Measurements from ENCODE around the gene CAMK2D. TPM values are rescaled to one million over a fixed set of nuclear protein-coding genes. Genes with fewer than 3 reads are reported as not detected.
A peak's percentile ranks its signal among the peaks of the same experiment; 100 is the strongest.

Gene CAMK2D
- total RNA-seq, 6 experiments from 2014 or later: 83.7 to 102 (median 94.1) TPM

DNA sequence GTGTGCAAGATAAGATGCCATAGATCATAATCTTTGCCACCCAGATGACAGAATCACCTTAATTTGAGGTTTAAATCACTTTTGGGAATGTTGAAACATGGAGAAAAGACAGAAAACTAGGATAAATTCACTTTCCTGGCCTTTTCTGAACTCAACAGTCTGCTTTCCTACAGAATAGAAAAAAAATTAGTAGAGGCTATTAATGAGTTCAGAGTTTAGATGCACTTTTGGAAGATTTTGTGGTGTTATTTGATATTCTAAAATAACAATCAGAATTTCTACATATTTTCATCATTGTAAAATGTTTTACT lies 195.9 kb downstream of the CAMK2D start:
- TF ChIP-seq, protein P1, sequence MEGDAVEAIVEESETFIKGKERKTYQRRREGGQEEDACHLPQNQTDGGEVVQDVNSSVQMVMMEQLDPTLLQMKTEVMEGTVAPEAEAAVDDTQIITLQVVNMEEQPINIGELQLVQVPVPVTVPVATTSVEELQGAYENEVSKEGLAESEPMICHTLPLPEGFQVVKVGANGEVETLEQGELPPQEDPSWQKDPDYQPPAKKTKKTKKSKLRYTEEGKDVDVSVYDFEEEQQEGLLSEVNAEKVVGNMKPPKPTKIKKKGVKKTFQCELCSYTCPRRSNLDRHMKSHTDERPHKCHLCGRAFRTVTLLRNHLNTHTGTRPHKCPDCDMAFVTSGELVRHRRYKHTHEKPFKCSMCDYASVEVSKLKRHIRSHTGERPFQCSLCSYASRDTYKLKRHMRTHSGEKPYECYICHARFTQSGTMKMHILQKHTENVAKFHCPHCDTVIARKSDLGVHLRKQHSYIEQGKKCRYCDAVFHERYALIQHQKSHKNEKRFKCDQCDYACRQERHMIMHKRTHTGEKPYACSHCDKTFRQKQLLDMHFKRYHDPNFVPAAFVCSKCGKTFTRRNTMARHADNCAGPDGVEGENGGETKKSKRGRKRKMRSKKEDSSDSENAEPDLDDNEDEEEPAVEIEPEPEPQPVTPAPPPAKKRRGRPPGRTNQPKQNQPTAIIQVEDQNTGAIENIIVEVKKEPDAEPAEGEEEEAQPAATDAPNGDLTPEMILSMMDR (IDR thresholded peaks at IDR 0.05): no peak
- Mint-ChIP-seq H3K4me1 (ENCODE audit: low read depth) (peaks cover 60% of the 10 kb centered on the region), H3K4me3 (no peak overlapping the region), H3K36me3 (ENCODE audit: low read depth) (peaks cover 11% of the 10 kb centered on the region), H3K9me3 (no peaks in the 10 kb centered on the region; the same call in 1 of the 2 replicates), H3K27ac (no peak overlapping the region), H3K27me3 (ENCODE audit: insufficient read depth) (no peaks in the 10 kb centered on the region)
- no peak for DNase-seq

DNA sequence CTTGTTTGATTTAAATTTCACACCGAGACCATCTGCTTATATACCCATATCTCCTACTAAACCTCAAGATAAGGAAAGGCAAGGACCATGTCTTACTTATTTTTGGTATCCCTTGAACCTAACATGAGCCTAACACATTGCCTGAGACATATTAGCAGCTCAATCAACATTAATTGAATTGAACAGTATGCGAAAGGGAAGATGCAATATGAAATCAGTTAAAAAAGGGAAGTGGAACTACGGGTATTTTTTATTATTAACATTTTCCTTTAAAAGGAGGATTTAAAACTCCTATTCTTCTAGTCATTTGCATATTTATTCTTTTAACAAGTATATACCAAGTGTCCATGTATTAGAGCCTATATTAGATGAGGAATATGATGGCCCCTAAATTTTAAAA lies 197.0 kb downstream of the CAMK2D start:
- Mint-ChIP-seq H3K9me3 (no peaks in the 10 kb centered on the region), H3K27me3 (ENCODE audit: insufficient read depth) (no peaks in the 10 kb centered on the region), H3K36me3 (ENCODE audit: low read depth) (peaks cover 11% of the 10 kb centered on the region), H3K27ac (0 out of 2 replicates have a peak overlapping the region, but pooled peaks have one; percentile 12), H3K4me1 (ENCODE audit: low read depth) (peaks cover 64% of the 10 kb centered on the region), H3K4me3 (no peak overlapping the region)
- TF ChIP-seq, protein P1 (IDR thresholded peaks at IDR 0.05): no peak
- no peak for DNase-seq

DNA sequence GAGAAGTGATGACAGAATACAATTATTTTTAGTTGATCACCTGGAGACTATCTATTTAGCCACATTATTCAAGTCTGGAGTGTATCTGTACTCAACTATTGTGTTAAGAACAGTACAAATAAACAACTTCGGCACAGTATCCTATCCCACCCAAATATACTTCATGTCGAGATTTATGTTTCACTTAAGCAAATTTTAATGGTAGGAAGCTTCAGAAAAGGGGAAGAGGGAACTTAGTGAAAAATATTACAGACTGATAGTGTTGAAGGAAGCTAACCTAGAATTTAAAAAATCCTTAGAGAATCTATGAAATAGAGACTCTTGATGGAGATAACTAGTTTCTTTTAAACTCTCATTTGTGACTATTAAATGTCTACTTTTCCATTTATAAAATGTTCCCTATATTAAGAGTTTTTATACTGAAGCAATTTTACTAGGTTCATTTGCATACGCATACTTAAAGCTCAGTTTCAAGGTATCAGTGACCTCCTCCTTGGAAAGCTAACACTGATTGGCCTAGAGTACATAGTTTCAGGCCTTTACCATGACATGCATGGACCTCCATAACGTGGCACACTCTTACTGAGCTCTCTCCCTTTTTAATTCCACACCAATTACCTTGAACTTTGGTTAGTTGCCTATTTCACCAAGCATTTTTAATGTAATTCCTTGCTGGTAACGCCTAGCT lies 197.7 kb downstream of the CAMK2D start:
- Mint-ChIP-seq H3K27ac (no peak overlapping the region), H3K4me3 (no peak overlapping the region), H3K9me3 (no peaks in the 10 kb centered on the region), H3K27me3 (ENCODE audit: insufficient read depth) (no peaks in the 10 kb centered on the region), H3K36me3 (ENCODE audit: low read depth) (peaks cover 11% of the 10 kb centered on the region), H3K4me1 (ENCODE audit: low read depth) (peaks cover 61% of the 10 kb centered on the region)
- DNase-seq: no peak
- TF ChIP-seq, protein P1 (IDR thresholded peaks at IDR 0.05): no peak

DNA sequence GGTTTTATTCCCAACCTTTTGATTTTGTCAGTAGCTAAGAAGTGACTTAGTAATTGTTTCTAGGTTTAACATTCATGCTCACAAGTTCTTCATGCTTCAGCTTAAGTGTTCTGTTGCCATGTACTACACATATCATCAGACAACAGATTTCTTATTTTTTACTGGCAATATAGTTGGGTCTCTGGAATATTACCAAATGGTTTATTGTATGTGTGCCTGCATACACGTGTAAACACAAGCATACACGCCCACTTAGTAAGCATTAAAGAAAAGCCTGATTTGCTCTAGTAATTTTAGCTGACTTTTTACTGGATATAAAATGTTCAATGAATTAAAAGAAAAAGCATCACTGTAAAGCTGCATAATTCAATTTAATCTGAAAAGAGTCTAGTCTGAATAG lies 199.8 kb downstream of the CAMK2D start:
- no peak overlapping the region for H3K27ac Mint-ChIP-seq
- TF ChIP-seq, protein P1 (IDR thresholded peaks at IDR 0.05): no peak
- peaks cover 9% of the 10 kb centered on the region for H3K36me3 Mint-ChIP-seq (ENCODE audit: low read depth)
- no peaks in the 10 kb centered on the region for H3K27me3 Mint-ChIP-seq (ENCODE audit: insufficient read depth)
- DNase-seq: no peak
- H3K9me3 Mint-ChIP-seq: no peaks in the 10 kb centered on the region
- H3K4me1 Mint-ChIP-seq (ENCODE audit: low read depth): peaks cover 49% of the 10 kb centered on the region
- no peak overlapping the region for H3K4me3 Mint-ChIP-seq

DNA sequence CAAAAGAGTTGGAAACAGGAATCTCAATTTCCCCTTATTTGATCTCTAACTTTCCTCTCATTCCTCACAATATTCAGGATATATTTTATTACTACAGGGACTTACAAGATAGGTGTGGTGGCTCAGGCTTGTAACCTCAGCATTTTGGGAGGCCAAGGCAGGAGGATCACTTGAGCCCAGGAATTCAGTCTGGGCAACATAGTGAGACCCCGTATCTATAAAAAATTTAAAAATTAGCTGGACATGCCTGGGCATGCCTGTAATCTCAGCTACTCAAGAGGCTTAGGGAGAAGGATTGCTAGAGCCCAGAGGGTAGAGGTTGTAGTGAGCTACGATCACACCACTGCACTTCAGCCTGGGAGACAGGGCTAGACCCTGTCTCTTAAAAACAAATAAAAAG lies 200.4 kb downstream of the CAMK2D start:
- no peak overlapping the region for H3K4me3 Mint-ChIP-seq
- no peaks in the 10 kb centered on the region for H3K27me3 Mint-ChIP-seq (ENCODE audit: insufficient read depth)
- peaks cover 43% of the 10 kb centered on the region for H3K4me1 Mint-ChIP-seq (ENCODE audit: low read depth)
- no peaks in the 10 kb centered on the region for H3K9me3 Mint-ChIP-seq
- DNase-seq: no peak
- H3K36me3 Mint-ChIP-seq (ENCODE audit: low read depth): peaks cover 7% of the 10 kb centered on the region
- TF ChIP-seq, protein P1 (IDR thresholded peaks at IDR 0.05): no peak
- peak overlapping the region; percentile 56 for H3K27ac Mint-ChIP-seq
